Keratinocyte (primary cell): ENCODE data around the gene LRBA.

ENCODE experiments used
- EZH2 ChIP-seq: IDR thresholded peaks from one replicate; pipeline ENCODE4 v1.6.1; 2012; ENCODE audit warnings: inconsistent platforms, mild to moderate bottlenecking, low read length, moderate library complexity
- TF ChIP-seq, protein P1 (sequence below), 3 experiments: IDR thresholded peaks in 1 of 3; conservative IDR thresholded peaks in 1 of 3; optimal IDR thresholded peaks in 1 of 3; 2 replicates in 2 of 3; 3 replicates in 1 of 3; pipeline versions ENCODE3 to v1.5.1; 2011; ENCODE audit warnings: low read length in 3 of 3, mild to moderate bottlenecking in 3 of 3, moderate library complexity in 2 of 3, control low read depth in 1 of 3, inconsistent platforms in 1 of 3; ENCODE audit not compliant: insufficient read depth in 2 of 3; ENCODE audit errors: extremely low read depth in 1 of 3

DNA sequence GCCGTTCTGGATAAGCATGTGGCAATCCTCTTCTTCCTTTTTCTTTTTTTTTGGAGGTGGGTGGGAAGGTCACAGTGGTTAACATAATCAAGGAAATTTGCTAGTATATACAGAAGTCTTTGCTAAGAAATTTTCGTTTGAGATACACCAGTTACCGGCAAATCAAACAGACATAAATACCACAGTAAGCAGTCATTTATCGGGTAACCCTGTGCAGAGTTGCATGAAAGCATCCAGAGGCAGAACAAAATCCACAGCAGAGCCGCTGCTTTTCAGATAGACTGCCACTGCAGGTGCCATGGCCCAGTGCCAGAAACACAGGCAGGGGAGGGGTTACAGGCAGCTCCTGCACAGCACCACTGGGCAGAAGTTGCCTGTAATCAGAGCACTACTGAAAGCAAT, 612.2 kb downstream of the LRBA start:
- no peak for TF ChIP-seq EZH2
- TF ChIP-seq, protein P1, sequence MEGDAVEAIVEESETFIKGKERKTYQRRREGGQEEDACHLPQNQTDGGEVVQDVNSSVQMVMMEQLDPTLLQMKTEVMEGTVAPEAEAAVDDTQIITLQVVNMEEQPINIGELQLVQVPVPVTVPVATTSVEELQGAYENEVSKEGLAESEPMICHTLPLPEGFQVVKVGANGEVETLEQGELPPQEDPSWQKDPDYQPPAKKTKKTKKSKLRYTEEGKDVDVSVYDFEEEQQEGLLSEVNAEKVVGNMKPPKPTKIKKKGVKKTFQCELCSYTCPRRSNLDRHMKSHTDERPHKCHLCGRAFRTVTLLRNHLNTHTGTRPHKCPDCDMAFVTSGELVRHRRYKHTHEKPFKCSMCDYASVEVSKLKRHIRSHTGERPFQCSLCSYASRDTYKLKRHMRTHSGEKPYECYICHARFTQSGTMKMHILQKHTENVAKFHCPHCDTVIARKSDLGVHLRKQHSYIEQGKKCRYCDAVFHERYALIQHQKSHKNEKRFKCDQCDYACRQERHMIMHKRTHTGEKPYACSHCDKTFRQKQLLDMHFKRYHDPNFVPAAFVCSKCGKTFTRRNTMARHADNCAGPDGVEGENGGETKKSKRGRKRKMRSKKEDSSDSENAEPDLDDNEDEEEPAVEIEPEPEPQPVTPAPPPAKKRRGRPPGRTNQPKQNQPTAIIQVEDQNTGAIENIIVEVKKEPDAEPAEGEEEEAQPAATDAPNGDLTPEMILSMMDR (optimal IDR thresholded peaks at IDR 0.05 in 1 of 3, IDR thresholded peaks at IDR 0.05 in 1 of 3, conservative IDR thresholded peaks at IDR 0.05 in 1 of 3; ENCODE audit: extremely low read depth in 1 of 3, insufficient read depth in 2 of 3, low read length in 3 of 3): no peak
